Measurements from ENCODE around the gene ALDH1A3.
"Not testable (repeated sequence)": the region's sequence is repeated elsewhere in the genome, so short reads cannot be mapped to it uniquely, and the experiment has no call there.

ALDH1A3 gene

DNA sequence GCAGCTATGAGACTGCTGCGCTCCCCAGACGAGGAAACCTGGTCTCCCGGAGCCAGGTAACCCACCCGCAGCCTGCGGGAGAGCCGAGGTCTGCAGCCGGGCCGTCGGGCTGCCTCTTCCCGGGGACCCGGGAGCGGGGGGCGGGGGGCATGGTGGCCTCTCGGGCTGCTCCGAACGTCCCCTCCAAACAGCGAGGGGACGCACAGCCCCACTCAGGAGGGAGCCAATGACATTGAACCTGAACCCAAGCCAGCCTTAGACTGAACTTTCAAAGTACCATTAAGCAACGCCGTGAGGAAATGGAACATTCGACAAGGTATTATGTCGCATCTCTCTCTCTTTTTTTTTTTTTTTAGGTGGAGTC lies 29.8 kb upstream of the ALDH1A3 start:
- peaks cover 15% of the 10 kb centered on the region for H3K27me3 ChIP-seq (ENCODE audit: insufficient read depth, poor library complexity, severe bottlenecking)
- TF ChIP-seq POLR2AphosphoS5 (IDR thresholded peaks at IDR 0.05; ENCODE audit: low read depth) (no peak), REST (IDR thresholded peaks at IDR 0.05; ENCODE audit: insufficient replicate concordance, low read depth) (no peak), SPI1 (IDR thresholded peaks at IDR 0.05; ENCODE audit: borderline replicate concordance, low read depth) (no peak), GABPA (IDR thresholded peaks at IDR 0.05; ENCODE audit: low read depth) (no peak)
- TF ChIP-seq, protein P1, sequence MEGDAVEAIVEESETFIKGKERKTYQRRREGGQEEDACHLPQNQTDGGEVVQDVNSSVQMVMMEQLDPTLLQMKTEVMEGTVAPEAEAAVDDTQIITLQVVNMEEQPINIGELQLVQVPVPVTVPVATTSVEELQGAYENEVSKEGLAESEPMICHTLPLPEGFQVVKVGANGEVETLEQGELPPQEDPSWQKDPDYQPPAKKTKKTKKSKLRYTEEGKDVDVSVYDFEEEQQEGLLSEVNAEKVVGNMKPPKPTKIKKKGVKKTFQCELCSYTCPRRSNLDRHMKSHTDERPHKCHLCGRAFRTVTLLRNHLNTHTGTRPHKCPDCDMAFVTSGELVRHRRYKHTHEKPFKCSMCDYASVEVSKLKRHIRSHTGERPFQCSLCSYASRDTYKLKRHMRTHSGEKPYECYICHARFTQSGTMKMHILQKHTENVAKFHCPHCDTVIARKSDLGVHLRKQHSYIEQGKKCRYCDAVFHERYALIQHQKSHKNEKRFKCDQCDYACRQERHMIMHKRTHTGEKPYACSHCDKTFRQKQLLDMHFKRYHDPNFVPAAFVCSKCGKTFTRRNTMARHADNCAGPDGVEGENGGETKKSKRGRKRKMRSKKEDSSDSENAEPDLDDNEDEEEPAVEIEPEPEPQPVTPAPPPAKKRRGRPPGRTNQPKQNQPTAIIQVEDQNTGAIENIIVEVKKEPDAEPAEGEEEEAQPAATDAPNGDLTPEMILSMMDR (IDR thresholded peaks at IDR 0.05; ENCODE audit: insufficient read depth, low read length), result no peak
- H3K4me3 ChIP-seq (replicated peaks; ENCODE audit: insufficient read depth, low read length), result peak overlapping the region; percentile 68
- H3K27ac ChIP-seq (replicated peaks), result no peak overlapping the region
- DNase-seq (ENCODE audit: low read depth in 1 of 2, low spot score in 1 of 2), result no peak

DNA sequence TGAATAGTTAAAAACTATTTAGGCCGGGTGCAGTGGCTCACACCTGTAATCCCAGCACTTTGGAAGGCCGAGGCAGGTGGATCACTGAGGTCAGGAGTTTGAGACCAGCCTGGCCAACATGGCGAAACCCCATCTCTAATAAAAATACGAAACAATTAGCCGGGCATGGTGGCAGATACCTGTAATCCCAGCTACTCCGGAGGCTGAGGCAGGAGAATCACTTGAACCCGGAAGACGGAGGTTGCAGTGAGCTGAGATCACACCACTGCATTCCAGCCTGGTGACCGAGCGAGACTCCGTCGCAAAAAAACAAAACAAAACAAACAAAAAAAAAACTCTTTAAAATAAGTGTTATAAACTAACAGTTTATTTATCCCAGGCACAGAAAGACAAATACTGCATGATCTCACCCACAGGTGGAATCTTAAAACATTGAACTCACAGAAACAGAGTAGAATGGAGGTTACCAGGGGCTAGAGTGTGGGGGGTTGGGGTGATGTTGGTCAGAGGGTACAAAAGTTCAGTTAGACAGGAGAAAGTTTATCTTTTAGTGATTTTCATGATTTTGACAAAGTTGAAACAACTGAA lies 28.1 kb upstream of the ALDH1A3 start:
- H3K27ac ChIP-seq (replicated peaks); H3K4me3 ChIP-seq (replicated peaks; ENCODE audit: insufficient read depth, low read length); DNase-seq (ENCODE audit: low read depth in 1 of 2, low spot score in 1 of 2): not testable (repeated sequence)
- peaks cover 15% of the 10 kb centered on the region for H3K27me3 ChIP-seq (ENCODE audit: insufficient read depth, poor library complexity, severe bottlenecking)

DNA sequence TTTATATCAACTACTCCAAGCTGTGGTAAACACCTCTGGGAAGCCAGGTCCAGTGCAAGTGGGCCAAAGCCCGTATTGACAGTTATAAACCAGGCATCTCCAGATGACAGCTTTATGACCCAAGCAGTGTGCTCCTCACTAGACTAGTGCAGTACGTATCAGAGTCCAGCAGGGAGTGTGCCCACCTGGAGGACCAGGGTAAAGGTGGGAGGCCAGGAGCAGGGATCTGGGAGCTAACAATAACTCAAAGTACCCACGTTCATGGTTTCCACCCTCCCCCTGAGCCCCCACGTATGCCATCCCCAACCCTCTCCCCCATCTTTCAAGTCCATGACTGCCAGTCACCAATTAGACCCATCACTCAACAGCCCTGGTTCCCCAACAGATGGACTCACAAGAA lies 27.0 kb upstream of the ALDH1A3 start:
- no peak for DNase-seq (ENCODE audit: low read depth in 1 of 2, low spot score in 1 of 2)
- H3K4me3 ChIP-seq (replicated peaks; ENCODE audit: insufficient read depth, low read length), result no peak overlapping the region
- peaks cover 11% of the 10 kb centered on the region for H3K27me3 ChIP-seq (ENCODE audit: insufficient read depth, poor library complexity, severe bottlenecking)
- H3K27ac ChIP-seq (replicated peaks), result no peak overlapping the region
- no peak for TF ChIP-seq REST (IDR thresholded peaks at IDR 0.05; ENCODE audit: insufficient replicate concordance, low read depth)
- no peak for TF ChIP-seq GABPA (IDR thresholded peaks at IDR 0.05; ENCODE audit: low read depth)
- no peak for TF ChIP-seq POLR2AphosphoS5 (IDR thresholded peaks at IDR 0.05; ENCODE audit: low read depth)
- TF ChIP-seq, protein P1 (IDR thresholded peaks at IDR 0.05; ENCODE audit: insufficient read depth, low read length), result no peak
- no peak for TF ChIP-seq SPI1 (IDR thresholded peaks at IDR 0.05; ENCODE audit: borderline replicate concordance, low read depth)

DNA sequence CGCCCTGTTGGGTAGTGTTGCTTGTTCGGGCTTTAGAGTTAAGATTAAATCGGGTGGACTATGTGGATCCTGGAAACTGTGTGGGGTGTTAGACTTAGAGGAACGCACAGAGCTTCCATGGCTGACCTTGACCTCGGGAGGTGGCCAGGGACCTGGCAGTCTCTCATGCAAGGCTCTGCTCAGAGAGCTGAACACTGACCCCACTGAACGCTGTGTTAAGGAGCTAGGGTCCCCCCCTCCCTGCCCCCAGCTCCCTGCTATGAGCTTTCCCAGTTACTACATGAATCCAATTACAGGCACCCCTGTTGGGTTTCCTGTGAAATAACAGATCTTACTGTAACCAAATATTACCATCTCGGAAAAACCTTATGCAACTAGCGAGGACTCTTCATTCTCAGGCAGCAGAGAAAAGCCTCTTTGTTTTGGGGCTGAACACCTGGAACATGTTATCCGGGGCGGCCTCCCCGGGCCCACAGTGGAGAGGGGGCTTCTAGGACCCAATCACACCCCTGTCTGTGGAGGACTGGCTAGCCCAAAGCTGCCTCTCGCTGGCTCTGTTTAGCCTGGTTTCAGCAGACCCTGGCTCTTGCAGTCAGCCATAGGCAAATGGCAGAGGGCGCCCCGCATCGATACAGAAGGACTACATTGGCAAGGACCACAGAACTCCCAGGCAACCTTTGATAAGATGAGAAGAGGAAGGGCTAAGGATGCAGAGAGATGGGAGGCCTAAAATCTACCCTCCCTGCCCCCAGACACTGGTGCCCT lies 25.8 kb upstream of the ALDH1A3 start:
- peaks cover 11% of the 10 kb centered on the region for H3K27me3 ChIP-seq (ENCODE audit: insufficient read depth, poor library complexity, severe bottlenecking)
- no peak overlapping the region for H3K27ac ChIP-seq (replicated peaks)
- no peak overlapping the region for H3K4me3 ChIP-seq (replicated peaks; ENCODE audit: insufficient read depth, low read length)
- no peak for DNase-seq (ENCODE audit: low read depth in 1 of 2, low spot score in 1 of 2)
- TF ChIP-seq GABPA (IDR thresholded peaks at IDR 0.05; ENCODE audit: low read depth) (no peak), SPI1 (IDR thresholded peaks at IDR 0.05; ENCODE audit: borderline replicate concordance, low read depth) (no peak), REST (IDR thresholded peaks at IDR 0.05; ENCODE audit: insufficient replicate concordance, low read depth) (no peak), POLR2AphosphoS5 (IDR thresholded peaks at IDR 0.05; ENCODE audit: low read depth) (no peak)
- TF ChIP-seq, protein P1 (IDR thresholded peaks at IDR 0.05; ENCODE audit: insufficient read depth, low read length), result no peak

All from HL-60 (cell line).